ENCODE data around the gene TTF2. TPM values are rescaled to one million over a fixed set of nuclear protein-coding genes. Genes with fewer than 3 reads are reported as not detected.

The TTF2 gene
- 10 to 100 TPM in 7 of 10 donors, 1 to 10 TPM in 3; 7.4 to 16.4 (median 12.7) TPM for polyA plus RNA-seq (ENCODE audit: insufficient read length in 10 of 10)
- long read RNA-seq, donor 1 = 0 reads
- long read RNA-seq, donor 2 = 0 reads
- long read RNA-seq, donor 3 = 0 reads
- long read RNA-seq, donor 4 = 0 reads
- long read RNA-seq, donor 5 = 0 reads
- long read RNA-seq, donor 6, full-length matches to known transcripts = 2 of 2 reads
- long read RNA-seq, donor 6, partial matches to known transcripts = 0 of 2 reads
- long read RNA-seq, donor 6, other reads (novel, unspliced or antisense) = 0 of 2 reads
- long read RNA-seq, donor 7, partial matches to known transcripts = 0 of 1 reads
- long read RNA-seq, donor 7, other reads (novel, unspliced or antisense) = 0 of 1 reads
- long read RNA-seq, donor 8 = 0 reads
- long read RNA-seq, donor 9 = 0 reads

DNA sequence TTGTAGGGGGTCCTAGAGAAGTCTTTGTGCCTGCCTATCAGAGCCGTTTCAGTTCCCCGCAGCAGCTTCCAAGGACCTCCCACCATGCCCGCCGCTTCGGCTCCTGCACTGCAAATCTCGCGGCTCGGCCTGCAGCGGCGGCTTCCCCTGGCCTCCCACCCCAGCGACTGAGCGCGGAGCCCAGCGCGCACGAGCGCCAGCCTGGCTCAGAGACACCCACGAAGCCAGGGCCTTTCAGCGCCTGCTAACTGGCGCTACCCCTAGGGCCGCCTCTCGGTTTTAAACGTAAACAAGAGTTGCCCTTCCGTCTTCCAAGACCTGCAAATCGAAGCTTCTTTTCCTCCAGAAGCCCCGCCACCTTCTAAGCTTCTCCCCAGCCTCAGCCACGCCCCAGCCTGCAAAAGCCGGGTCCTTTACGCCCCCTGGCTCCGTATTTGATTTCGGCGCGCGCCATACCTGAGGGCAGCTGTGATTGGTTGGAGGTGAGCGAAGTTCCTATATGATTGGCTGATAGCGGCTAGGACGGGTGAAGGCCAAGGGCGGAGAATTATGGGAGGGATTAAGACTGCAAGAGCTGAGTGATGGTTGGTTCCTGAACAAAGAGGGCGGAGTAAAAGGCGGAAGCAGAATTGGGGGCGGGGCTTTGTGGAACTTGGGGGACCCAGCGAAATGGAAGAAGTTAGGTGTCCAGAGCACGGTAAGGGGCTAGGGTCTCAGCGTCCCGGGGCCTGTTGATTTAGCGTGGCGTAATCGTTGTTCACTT is at the start of gene TTF2:
TSS of gene TTF2 (plus strand) at position 649 of the 763 bp plus-strand sequence. CDS start at position 670, 21 bp downstream.
- peak; percentile 97 to 99 (median 98) for DNase-seq

- no peak for DNase-seq
These were observed 48.8 kb upstream of the TTF2 start for GRCh38 chr1:117011334-117011733.

DNA sequence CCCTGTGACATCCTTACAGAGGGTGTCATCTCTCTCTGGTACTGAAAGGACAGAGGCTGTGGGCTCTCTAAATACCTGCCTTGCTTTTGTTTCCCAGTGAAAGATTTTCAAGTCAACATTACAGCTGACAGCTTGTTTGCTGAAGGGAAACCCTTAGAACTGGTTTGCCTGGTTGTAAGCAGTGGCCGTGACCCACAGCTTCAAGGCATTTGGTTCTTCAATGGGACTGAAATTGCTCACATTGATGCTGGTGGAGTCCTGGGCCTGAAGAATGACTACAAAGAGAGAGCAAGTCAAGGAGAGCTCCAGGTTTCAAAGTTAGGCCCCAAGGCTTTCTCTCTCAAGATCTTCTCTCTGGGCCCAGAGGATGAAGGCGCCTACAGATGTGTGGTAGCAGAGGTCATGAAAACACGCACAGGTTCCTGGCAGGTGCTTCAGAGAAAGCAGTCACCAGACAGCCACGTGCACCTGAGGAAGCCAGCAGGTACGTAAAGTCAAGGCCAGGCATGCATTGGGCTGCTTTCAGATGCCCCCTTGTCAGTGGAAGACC is 46.7 kb upstream of the TTF2 start:
- no peak for DNase-seq

GRCh38 chr1:117014209-117014608 is 45.9 kb upstream of the TTF2 start:
- no peak for DNase-seq

- no peak for DNase-seq
These were observed 44.4 kb upstream of the TTF2 start for GRCh38 chr1:117015724-117016123.

GRCh38 chr1:117017062-117017461 is 43.1 kb upstream of the TTF2 start:
- DNase-seq = no peak

GRCh38 chr1:117017648-117018047 is 42.5 kb upstream of the TTF2 start:
- DNase-seq = no peak

DNA sequence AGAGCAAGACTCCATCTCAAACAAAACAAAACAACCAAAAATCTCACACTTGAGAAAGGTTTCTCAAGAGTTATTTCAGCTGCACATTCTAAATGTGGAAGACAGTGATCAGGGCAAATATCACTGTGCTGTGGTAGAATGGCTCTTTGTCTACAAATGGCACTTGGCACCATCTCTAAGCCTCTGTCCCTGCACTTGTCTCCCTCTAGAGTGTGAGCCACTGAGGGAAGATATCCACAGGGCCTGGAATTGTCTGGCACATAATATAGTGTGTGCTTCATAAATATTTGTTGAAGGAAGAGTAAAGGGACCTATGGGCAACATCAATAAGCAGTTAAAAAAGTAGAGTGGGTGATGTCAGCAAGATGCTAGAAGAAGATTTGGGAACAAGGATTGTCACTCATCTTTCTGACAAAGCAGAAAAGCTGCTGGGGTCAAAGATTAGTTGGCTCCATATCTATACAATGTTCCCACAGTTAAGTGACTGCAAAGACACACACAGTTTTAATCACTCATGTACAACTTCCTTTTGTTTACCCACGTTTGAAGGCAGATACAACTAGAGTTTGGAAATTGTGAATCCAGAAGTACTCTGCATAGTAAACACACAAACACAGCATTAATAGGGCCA is 39.5 kb upstream of the TTF2 start:
- no peak for DNase-seq

- DNase-seq = no peak
These were observed 38.0 kb upstream of the TTF2 start for GRCh38 chr1:117022114-117022513.

GRCh38 chr1:117025568-117025967 is 34.6 kb upstream of the TTF2 start:
- no peak for DNase-seq

GRCh38 chr1:117026361-117026760 is 33.8 kb upstream of the TTF2 start:
- no peak for DNase-seq

DNA sequence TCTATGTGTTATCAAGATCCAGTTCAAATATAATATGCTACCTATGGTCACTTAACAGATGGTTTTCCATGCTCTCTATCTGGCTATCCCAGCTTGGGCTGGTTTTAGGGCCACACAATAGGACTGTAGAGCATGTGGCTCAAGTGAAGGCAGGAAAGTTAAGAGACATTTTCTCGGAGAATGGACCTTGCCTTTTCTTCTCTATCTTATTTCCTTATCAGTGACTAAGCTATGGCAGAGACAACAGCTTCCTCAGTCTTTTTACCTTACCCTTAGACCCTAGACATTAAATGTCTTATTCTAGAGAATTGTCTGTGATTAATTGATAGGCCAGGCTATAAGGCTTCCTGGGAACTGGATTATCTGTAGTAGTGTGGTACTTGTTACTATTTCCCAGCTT is 30.4 kb upstream of the TTF2 start:
- no peak for DNase-seq

- no peak for DNase-seq
These were observed 29.8 kb upstream of the TTF2 start for GRCh38 chr1:117030271-117030877.

- DNase-seq = no peak
These were observed 27.9 kb upstream of the TTF2 start for GRCh38 chr1:117032266-117032665.

DNA sequence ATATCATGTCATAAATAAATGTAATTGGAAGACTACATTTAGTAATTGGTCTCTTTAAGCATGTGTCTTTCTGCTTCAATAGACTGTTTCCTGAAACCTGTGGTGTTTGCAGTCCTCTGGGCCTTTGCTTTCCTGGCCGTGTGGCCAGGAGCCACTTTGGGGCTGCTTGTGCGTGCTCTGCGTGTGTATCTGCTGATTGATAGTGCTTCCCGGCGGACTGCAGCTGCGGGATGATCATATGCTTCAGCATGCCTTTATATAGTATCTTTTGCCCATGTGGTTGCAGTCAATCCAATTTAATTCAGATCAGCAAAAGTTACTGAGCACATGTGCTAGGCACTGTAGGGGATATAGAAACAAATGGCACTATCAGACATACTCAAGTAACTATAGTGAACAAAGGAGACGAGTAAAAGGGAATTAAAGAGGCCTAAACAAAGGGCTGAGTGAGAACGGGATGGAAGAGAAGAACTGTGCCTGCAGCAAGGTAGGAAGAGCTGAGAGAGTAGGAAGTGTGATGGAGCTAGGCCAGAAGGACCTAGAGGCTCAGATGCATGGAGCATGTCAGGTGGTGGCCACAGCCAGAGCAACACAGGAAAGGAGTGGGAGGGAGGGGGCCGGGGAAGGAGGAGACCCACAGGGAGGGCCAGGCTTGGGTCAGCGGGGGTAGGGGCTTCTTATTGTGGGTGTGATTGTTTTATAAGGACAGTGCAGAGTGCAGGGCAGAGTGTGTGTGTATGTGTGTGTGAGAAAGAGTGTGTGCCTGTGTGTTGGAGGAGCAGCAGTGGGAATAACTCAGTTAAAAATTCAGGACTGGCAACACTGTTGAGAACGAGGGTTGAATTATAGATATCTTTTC is 27.2 kb upstream of the TTF2 start:
- peak in 2 of 3 donors; percentile 33 to 73 for DNase-seq

GRCh38 chr1:117033772-117034171 is 26.4 kb upstream of the TTF2 start:
- DNase-seq = peak in 1 of 3 donors; percentile 65

DNA sequence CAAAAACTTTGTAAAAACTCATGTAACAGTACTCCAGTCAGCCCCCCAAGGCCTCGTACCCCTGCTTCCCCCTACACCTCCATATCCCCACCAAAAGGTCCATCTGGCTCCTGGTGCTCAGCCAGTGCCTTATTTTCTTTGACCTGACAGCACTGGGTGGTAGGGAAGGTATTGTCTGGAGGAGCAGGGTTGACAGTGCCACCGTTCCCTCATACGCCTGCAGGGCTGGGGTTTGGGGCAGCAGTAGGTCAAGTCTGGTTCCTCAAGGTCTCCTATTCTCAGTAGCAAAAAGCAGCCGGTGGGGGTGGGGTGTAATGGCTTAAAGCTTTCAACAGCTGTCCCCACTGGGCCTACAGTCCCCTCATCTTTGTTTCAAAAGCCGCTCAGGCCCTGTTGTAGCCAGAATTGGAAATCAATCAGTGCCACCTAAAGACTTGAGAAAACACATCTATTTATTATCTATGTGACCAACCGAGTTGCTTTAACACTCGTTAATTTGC is 25.3 kb upstream of the TTF2 start:
- DNase-seq = no peak

DNA sequence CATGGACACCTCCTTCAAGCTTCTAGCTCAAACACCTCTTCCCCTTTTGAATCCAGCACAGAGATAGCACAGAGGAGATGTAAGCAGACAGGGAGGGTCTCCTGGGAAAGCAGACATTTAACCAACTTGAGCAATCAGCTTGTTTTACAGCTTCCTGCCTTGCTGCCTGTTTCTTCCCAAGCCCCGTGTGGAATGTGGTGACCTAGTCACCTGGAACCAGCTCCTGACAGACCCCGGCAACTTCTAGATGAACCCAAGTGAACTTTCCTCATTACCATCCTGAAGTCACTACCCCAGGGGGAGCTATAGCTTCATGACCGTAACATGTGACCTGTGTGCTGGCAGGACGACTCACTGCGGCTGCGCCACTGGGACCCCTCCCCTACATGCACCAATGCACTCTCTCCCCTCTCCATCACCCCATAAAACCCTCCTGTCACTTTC is 24.1 kb upstream of the TTF2 start:
- DNase-seq = no peak

DNA sequence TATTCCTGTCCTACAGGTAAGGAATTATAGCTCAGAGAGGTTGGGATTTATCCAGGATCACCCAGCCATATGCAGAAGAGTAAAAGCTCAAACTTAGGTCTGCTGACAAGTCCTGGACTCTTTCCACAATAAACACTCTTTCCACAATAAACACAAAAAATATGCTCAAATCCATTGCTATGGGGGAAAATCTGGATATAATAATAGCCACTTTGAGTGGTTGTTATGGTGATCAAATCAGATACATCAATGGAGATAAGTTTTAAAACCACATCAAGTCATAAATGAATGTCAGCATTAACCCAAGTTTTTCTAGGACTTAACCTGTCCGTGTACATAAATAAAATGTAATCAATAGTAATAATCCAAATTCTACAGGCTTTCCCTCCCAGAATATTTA is 22.3 kb upstream of the TTF2 start:
- no peak for DNase-seq

GRCh38 chr1:117038236-117038635 is 21.9 kb upstream of the TTF2 start:
- no peak for DNase-seq

DNA sequence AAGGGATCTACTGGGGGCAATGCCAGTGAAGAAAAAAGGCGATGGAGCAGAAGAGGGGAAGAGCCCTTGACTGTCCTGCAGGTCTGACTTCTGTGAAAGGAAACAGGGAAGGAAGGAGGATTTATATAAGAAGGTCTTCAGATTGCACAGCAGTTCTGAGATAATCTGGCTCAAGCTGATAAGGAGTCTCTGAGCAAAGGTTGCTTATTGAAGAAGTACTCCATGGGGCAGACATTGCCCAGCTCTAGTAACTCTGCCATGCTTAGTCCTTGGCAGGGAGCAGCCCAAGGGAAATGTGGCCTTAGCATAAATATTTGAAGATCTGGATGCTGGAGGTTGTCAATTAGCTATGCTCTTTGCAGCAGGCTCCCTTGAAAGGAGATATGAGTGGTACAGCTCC is 15.9 kb upstream of the TTF2 start:
- no peak for DNase-seq
